WERI-Rb-1 (cell line): ENCODE data around the gene SEZ6L.

Experiments used
- DNase-seq: peaks from one replicate; pipeline ENCODE4 v3.0.0-alpha.2; 2020
- H3K27ac ChIP-seq: fragments of 250-450 bp; sonication (Bioruptor Pico); 2 replicates; pipeline ENCODE4 v1.5.1; 2020; ENCODE audit warnings: mild to moderate bottlenecking, moderate library complexity
- H3K27me3 ChIP-seq: fragments of 250-450 bp; sonication (Bioruptor Pico); 2 replicates; pipeline ENCODE4 v1.5.1; 2021; ENCODE audit warnings: mild to moderate bottlenecking, low read depth, moderate library complexity; ENCODE audit not compliant: insufficient read depth, severe bottlenecking
- H3K36me3 ChIP-seq: fragments of 250-450 bp; sonication (Bioruptor Pico); 2 replicates; pipeline ENCODE4 v1.5.1; 2020; ENCODE audit warnings: mild to moderate bottlenecking, moderate library complexity
- H3K4me3 ChIP-seq: 2 replicates; pipeline ENCODE4 v1.5.1; 2011; ENCODE audit warnings: low read depth, mild to moderate bottlenecking, control low read depth, low read length
- H3K9me3 ChIP-seq: fragments of 250-450 bp; sonication (Bioruptor Pico); 2 replicates; pipeline ENCODE4 v1.5.1; 2021; ENCODE audit warnings: mild to moderate bottlenecking, moderate library complexity; ENCODE audit not compliant: severe bottlenecking
- TF ChIP-seq, protein P1 (sequence below): IDR thresholded peaks from 2 replicates; pipeline ENCODE4 v1.5.1; 2011; ENCODE audit warnings: low read depth, mild to moderate bottlenecking, control low read depth, inconsistent platforms, low read length

Gene SEZ6L

DNA sequence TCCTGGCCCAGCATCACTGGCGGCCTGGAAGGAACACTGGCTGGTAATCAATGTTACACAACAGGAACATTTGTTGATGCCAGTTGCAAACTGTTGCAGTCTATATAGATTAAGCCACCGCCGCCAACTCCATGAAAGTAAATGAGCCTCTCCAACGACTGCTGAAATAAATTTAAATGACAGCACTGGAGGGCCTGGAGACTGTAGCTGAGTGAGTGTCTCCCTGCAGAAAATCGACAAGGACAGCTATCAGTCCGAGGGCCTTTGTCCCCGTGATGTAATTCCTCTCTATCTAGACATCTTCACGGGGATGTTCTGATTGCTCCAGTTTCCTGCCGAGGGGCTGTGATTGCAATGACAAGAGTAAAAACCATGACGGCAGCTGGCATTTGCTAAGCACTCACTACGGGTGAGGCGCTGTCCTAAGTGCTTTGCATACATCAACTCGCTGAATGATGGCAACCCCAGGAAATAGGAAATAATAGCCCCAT, 120.4 kb downstream of the SEZ6L start:
- H3K36me3 ChIP-seq, result no peaks in the 10 kb centered on the region
- H3K27me3 ChIP-seq, result no peaks in the 10 kb centered on the region
- no peak overlapping the region for H3K4me3 ChIP-seq
- DNase-seq, result no peak
- H3K9me3 ChIP-seq, result no peaks in the 10 kb centered on the region
- no peak overlapping the region for H3K27ac ChIP-seq
- TF ChIP-seq, protein P1, sequence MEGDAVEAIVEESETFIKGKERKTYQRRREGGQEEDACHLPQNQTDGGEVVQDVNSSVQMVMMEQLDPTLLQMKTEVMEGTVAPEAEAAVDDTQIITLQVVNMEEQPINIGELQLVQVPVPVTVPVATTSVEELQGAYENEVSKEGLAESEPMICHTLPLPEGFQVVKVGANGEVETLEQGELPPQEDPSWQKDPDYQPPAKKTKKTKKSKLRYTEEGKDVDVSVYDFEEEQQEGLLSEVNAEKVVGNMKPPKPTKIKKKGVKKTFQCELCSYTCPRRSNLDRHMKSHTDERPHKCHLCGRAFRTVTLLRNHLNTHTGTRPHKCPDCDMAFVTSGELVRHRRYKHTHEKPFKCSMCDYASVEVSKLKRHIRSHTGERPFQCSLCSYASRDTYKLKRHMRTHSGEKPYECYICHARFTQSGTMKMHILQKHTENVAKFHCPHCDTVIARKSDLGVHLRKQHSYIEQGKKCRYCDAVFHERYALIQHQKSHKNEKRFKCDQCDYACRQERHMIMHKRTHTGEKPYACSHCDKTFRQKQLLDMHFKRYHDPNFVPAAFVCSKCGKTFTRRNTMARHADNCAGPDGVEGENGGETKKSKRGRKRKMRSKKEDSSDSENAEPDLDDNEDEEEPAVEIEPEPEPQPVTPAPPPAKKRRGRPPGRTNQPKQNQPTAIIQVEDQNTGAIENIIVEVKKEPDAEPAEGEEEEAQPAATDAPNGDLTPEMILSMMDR, result no peak

DNA sequence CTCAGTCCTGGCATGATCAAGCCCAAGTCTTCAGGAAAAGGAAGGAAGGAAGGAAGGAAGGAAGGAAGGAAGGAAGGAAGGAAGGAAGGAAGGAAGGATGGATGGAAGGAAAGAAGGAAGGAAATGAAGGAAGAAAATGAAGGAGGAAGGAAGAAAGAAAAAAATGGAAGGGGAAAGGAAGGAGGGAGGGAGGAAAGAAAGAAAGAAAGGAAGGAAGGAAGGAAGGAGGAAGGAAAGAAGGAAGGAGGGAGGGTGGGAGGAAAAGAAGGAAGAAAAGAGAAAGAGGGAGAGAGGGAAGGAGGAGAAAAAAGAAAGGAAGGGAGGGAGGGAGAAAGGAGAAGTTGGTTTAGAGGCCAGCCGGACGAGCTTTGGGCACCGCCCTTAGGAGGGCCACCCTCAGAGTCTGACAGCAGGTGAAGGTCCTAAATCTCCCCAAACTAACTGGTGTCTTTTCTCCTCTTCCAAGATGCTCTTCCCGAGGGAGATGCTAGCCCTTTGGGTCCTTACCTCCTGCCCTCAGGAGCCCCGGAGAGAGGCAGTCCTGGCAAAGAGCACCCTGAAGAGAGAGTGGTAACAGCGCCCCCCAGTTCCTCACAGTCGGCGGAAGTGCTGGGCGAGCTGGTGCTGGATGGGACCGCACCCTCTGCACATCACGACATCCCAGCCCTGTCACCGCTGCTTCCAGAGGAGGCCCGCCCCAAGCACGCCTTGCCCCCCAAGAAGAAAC, 122.8 kb downstream of the SEZ6L start:
- Histone ChIP-seq H3K27me3 (no peaks in the 10 kb centered on the region), H3K27ac (no peak overlapping the region), H3K36me3 (no peaks in the 10 kb centered on the region), H3K4me3 (no peak overlapping the region), H3K9me3 (no peaks in the 10 kb centered on the region)
- TF ChIP-seq, protein P1, result no peak
- DNase-seq, result no peak

DNA sequence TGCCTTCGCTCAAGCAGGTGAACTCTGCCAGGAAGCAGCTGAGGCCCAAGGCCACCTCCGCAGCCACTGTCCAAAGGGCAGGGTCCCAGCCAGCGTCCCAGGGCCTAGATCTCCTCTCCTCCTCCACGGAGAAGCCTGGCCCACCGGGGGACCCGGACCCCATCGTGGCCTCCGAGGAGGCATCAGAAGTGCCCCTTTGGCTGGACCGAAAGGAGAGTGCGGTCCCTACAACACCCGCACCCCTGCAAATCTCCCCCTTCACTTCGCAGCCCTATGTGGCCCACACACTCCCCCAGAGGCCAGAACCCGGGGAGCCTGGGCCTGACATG, 123.4 kb downstream of the SEZ6L start:
- TF ChIP-seq, protein P1, result no peak
- no peak overlapping the region for H3K27ac ChIP-seq
- no peak for DNase-seq

DNA sequence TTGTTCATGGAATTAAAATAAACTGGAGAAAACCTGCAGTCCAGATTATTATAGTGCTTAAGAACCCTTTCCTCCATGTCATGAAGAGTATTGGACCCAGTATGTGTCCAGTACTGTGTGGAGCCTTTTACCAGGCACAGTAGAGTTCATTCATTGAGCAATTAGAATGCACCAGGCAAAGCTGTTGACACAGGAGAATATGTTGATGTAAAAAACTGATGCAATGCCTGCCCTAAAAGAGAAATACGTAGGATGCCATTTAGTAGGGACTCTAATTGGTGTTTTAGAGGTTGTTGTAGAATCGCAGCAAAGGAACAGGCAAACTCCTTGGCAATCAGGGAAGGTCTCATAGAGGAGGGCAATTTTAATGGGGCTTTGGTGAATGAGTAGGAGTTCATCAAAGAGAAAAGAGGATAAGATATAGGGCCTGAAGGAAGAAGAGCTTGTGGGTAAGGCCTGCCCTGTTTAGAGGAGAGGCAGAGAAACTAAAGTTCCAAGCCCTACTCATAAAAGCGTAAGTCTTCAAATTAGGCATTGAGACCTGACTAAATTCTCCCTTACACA, 126.4 kb downstream of the SEZ6L start:
- Histone ChIP-seq H3K4me3 (no peak overlapping the region), H3K9me3 (no peaks in the 10 kb centered on the region), H3K27ac (no peak overlapping the region), H3K27me3 (no peaks in the 10 kb centered on the region), H3K36me3 (no peaks in the 10 kb centered on the region)
- TF ChIP-seq, protein P1, result no peak
- no peak for DNase-seq

More for the DNA sequence above, 123.4 kb downstream of the SEZ6L start:
- Histone ChIP-seq H3K4me3 (no peak overlapping the region), H3K9me3 (no peaks in the 10 kb centered on the region), H3K36me3 (no peaks in the 10 kb centered on the region), H3K27me3 (no peaks in the 10 kb centered on the region)

DNA sequence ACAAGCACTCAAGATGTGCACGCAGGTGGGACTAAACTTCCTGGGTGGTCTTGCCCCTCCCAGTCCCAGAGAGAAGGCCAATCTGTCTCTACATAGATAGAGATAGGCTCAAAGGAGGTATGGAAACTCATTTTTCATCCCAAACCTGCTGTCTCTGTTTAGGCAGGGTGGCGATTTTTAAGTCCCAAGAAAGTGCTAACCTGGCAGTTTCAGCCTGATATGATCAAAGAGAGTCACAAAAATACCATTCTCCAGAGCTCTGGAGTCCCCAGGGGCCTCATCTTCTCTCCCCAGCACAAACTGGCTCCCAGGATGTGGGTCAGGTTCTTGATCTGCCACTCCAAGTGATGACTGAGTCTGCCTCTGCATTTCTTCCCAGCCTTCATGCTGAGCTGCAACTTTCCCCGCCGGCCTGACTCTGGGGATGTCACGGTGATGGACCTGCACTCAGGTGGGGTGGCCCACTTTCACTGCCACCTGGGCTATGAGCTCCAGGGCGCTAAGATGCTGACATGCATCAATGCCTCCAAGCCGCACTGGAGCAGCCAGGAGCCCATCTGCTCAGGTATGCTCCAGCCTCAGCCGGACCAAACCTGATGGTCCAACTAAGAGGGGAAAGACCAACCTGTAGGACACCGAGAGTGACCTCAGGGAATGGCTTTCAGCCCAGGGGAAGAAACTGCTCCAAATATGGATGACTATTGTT, 129.5 kb downstream of the SEZ6L start:
- Histone ChIP-seq H3K27me3 (no peaks in the 10 kb centered on the region), H3K4me3 (no peak overlapping the region), H3K9me3 (no peaks in the 10 kb centered on the region), H3K36me3 (no peaks in the 10 kb centered on the region), H3K27ac (no peak overlapping the region)
- no peak for DNase-seq
- TF ChIP-seq, protein P1, result no peak
